Neuronal stem cell (in vitro differentiated cells): ENCODE data around the gene FCGR3A.
"Not testable (repeated sequence)": the region's sequence is repeated elsewhere in the genome, so short reads cannot be mapped to it uniquely, and the experiment has no call there.

ENCODE experiments used
- DNase-seq: peaks from one replicate; pipeline ENCODE4 v3.0.0-alpha.2; 2013; ENCODE audit warnings: low spot score
- H2AFZ ChIP-seq: one replicate; pipeline ENCODE4 v1.6.1; 2013; ENCODE audit warnings: mild to moderate bottlenecking, low read length, inconsistent platforms
- H2AK5ac ChIP-seq: 2 replicates; pipeline ENCODE4 v1.6.1; 2013; ENCODE audit warnings: low read depth, mild to moderate bottlenecking, inconsistent platforms, low read length, moderate library complexity, mixed read lengths
- H2BK120ac ChIP-seq: 2 replicates; pipeline ENCODE4 v1.6.1; 2013; ENCODE audit warnings: low read depth, mild to moderate bottlenecking, inconsistent platforms, low read length, moderate library complexity, mixed read lengths
- H2BK12ac ChIP-seq: one replicate; pipeline ENCODE4 v1.6.1; 2013; ENCODE audit warnings: low read length, inconsistent platforms
- H2BK15ac ChIP-seq: 2 replicates; pipeline ENCODE4 v1.6.1; 2013; ENCODE audit warnings: mild to moderate bottlenecking, low read length, inconsistent platforms, mixed read lengths
- H2BK5ac ChIP-seq: one replicate; pipeline ENCODE4 v1.6.1; 2013; ENCODE audit warnings: inconsistent platforms, mild to moderate bottlenecking, low read length, moderate library complexity
- H3K14ac ChIP-seq: one replicate; pipeline ENCODE4 v1.6.1; 2013; ENCODE audit warnings: low read length, inconsistent platforms
- H3K18ac ChIP-seq: 2 replicates; pipeline ENCODE4 v1.6.1; 2013; ENCODE audit warnings: low read length, inconsistent platforms
- H3K23ac ChIP-seq: 2 replicates; pipeline ENCODE4 v1.6.1; 2013; ENCODE audit warnings: low read depth, mild to moderate bottlenecking, mixed read lengths, low read length, inconsistent platforms; ENCODE audit not compliant: poor library complexity
- H3K27ac ChIP-seq: replicated peaks from 3 replicates; pipeline ENCODE4 v1.5.1; 2013; ENCODE audit warnings: low read length, inconsistent platforms
- H3K27me3 ChIP-seq, 3 experiments: 2 replicates each; pipeline ENCODE4 v1.6.1; 2013; ENCODE audit warnings: low read length in 3 of 3, mild to moderate bottlenecking in 2 of 3, inconsistent platforms in 1 of 3, low read depth in 1 of 3, mixed read lengths in 1 of 3, moderate library complexity in 1 of 3; ENCODE audit not compliant: control insufficient read depth in 3 of 3, insufficient read depth in 3 of 3
- H3K36me3 ChIP-seq, 2 donors: replicated peaks in 1 of 2; 2 replicates each; pipeline ENCODE4 v1.6.1; 2013; ENCODE audit warnings: low read length in 2 of 2; ENCODE audit not compliant: control insufficient read depth in 2 of 2, insufficient read depth in 2 of 2
- H3K4ac ChIP-seq: 2 replicates; pipeline ENCODE4 v1.6.1; 2013; ENCODE audit warnings: inconsistent platforms, mild to moderate bottlenecking, low read length, moderate library complexity
- H3K4me1 ChIP-seq, 2 donors: 1 replicate in 1 of 2; 2 replicates in 1 of 2; pipeline ENCODE4 v1.6.1; 2013; ENCODE audit warnings: low read length in 2 of 2, low read depth in 1 of 2; ENCODE audit not compliant: control insufficient read depth in 2 of 2, insufficient read depth in 1 of 2
- H3K4me2 ChIP-seq: one replicate; pipeline ENCODE4 v1.6.1; 2013; ENCODE audit warnings: mild to moderate bottlenecking, low read length, inconsistent platforms; ENCODE audit not compliant: insufficient read depth, poor library complexity, severe bottlenecking
- H3K4me3 ChIP-seq, 2 donors: 2 replicates each; pipeline ENCODE4 v1.5.1; 2013; ENCODE audit warnings: low read length in 2 of 2, mild to moderate bottlenecking in 2 of 2, inconsistent platforms in 1 of 2, moderate library complexity in 1 of 2
- H3K79me1 ChIP-seq: one replicate; pipeline ENCODE4 v1.6.1; 2013; ENCODE audit warnings: low read depth, mild to moderate bottlenecking, inconsistent platforms, low read length, moderate library complexity
- H3K9ac ChIP-seq: one replicate; pipeline ENCODE4 v1.6.1; 2013; ENCODE audit warnings: mild to moderate bottlenecking, low read depth, low read length, inconsistent platforms; ENCODE audit not compliant: poor library complexity
- H3K9me3 ChIP-seq, 2 donors: replicated peaks in 1 of 2; 2 replicates each; pipeline versions ENCODE3 to v1.6.1; 2013; ENCODE audit warnings: low read length in 2 of 2, mild to moderate bottlenecking in 2 of 2, inconsistent platforms in 1 of 2, low read depth in 1 of 2, mixed read lengths in 1 of 2, moderate library complexity in 1 of 2; ENCODE audit not compliant: control insufficient read depth in 2 of 2, insufficient read depth in 1 of 2
- H4K8ac ChIP-seq: one replicate; pipeline ENCODE4 v1.6.1; 2013; ENCODE audit warnings: low read depth, mild to moderate bottlenecking, inconsistent platforms, low read length, moderate library complexity
- H4K91ac ChIP-seq: one replicate; pipeline ENCODE4 v1.6.1; 2013; ENCODE audit warnings: low read length, low read depth, mild to moderate bottlenecking, inconsistent platforms; ENCODE audit not compliant: poor library complexity
- WGBS, 2 donors: extraction: QIAGEN DNeasy Blood & Tissue Kit; methylation state at CpG; one replicate each; pipeline ENCODE4 v1.1.7; 2013; ENCODE audit warnings: missing lambda C conversion rate in 2 of 2, mixed read lengths in 1 of 2; ENCODE audit not compliant: insufficient read length in 2 of 2, insufficient replicate concordance in 1 of 2; ENCODE audit errors: extremely low coverage in 2 of 2; 5-methylcytosine and 5-hydroxymethylcytosine counted together

The FCGR3A gene

DNA sequence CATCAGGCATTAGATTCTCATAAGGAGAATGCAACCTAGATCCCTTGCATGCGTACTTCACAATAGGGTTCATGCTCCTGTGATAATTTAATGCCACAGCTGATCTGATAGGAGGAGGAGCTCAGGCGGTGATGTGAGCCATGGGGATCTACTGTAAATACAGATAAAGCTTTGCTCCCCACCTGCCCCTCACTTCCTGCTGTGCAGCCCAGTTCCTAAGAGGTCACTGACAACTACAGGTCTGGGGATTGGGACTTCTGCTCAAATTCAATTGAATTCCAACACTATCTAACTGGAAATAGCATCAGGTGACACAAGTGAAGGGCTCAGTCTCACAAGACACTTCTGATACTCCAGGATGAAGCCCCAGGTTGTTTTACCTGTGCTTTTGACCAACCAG, 7.4 kb upstream of the FCGR3A start:
- not testable (repeated sequence) for H3K4ac ChIP-seq, H3K27me3 ChIP-seq, H3K23ac ChIP-seq, H3K4me3 ChIP-seq, H3K4me2 ChIP-seq, H3K14ac ChIP-seq, H3K27ac ChIP-seq, H3K36me3 ChIP-seq, H4K91ac ChIP-seq, H2AK5ac ChIP-seq, H4K8ac ChIP-seq, H2BK120ac ChIP-seq, H3K18ac ChIP-seq, H2AFZ ChIP-seq, H2BK12ac ChIP-seq, H2BK15ac ChIP-seq, H3K4me1 ChIP-seq, H2BK5ac ChIP-seq, H3K9ac ChIP-seq, DNase-seq, H3K79me1 ChIP-seq, H3K9me3 ChIP-seq
- no CpG with 5 or more reads among the region's 2 CpGs for WGBS, 2 donors

DNA sequence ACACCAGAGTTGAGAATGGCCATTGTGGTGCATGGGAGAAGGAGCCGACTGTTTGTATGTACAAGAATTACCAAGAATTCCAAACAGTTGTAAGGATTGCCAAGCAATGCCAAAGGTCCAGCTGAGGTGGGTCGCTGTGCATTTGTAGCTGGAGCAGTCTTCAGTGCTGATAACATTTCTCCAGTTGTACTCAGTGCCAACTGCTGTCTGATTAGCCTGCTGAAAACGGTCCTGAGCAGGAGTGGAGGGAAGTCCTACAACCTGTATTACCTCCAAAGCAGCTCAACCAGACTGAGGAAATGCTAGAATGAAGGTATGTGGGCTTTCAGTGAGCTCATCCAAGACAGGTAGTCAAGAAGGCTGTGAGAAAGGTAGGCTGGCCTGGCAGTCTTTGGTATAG, 6.5 kb upstream of the FCGR3A start:
- not testable (repeated sequence) for H2BK5ac ChIP-seq, H3K27ac ChIP-seq, H3K27me3 ChIP-seq, H3K36me3 ChIP-seq, H2BK15ac ChIP-seq, H3K14ac ChIP-seq, H4K8ac ChIP-seq, H3K9me3 ChIP-seq, H3K4me1 ChIP-seq, H3K4me2 ChIP-seq, H2AFZ ChIP-seq, H3K79me1 ChIP-seq, H3K4me3 ChIP-seq, H2BK120ac ChIP-seq, H3K23ac ChIP-seq, H3K18ac ChIP-seq, H2BK12ac ChIP-seq, H3K4ac ChIP-seq, H3K9ac ChIP-seq, DNase-seq, H2AK5ac ChIP-seq, H4K91ac ChIP-seq
- WGBS, 2 donors: no CpG with 5 or more reads among the region's 3 CpGs

DNA sequence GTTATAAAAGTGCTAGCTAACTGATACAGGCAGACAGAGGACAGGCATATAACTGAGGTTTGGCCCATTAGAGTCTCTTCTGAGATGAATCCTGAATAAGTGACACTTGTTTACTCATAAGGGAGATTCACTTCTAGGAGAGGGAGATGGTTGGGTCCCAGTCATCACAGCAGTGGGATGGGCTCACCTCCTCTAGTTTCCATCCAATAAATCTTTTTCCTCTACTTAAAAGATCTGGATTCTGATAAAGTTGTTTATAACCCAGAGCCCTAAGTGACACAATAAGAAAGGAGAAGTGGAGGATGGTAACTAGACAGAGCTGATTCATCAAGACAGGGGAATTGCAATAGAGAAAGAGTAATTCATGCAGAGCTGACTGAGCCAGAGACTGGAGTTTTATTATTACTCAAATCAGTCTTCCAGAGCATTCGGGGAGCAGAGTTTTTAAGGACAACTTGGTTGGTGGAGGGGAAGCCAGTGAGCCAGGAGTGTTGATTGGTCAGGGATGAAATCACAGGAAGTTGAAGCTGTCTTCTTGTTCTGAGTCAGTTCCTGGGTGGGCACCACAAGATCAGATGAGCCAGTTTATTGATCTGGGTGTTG, 5.3 kb upstream of the FCGR3A start:
- H4K91ac ChIP-seq, H3K9ac ChIP-seq, H2BK120ac ChIP-seq, DNase-seq, H3K9me3 ChIP-seq, H3K36me3 ChIP-seq, H3K79me1 ChIP-seq, H2BK15ac ChIP-seq, H3K4me3 ChIP-seq, H2BK12ac ChIP-seq, H2AFZ ChIP-seq, H3K14ac ChIP-seq, H3K4me2 ChIP-seq, H4K8ac ChIP-seq, H3K18ac ChIP-seq, H3K27me3 ChIP-seq, H3K23ac ChIP-seq, H3K4me1 ChIP-seq, H3K4ac ChIP-seq, H3K27ac ChIP-seq, H2AK5ac ChIP-seq, H2BK5ac ChIP-seq: not testable (repeated sequence)
- no CpG with 5 or more reads among the region's 1 CpG for WGBS, 2 donors

DNA sequence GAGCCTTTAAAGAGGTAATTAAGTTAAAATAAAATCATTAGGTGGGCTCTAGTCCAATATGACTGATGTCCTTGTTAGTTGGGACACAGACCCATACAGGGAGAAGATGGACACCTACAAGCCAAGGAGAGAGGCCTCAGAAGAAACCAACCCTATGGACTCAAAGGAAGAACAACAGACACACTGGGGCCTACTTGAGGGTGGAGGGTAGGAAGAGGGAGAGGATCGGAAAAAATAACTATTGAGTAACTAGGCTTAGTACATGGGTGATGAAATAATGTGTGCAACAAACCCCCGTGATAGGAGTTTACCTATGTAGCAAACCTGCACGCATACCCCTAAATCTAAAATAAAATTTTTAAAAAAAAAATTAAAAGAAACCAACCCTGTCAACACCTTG, 4.7 kb upstream of the FCGR3A start:
- H3K4me2 ChIP-seq, H3K4ac ChIP-seq, H2BK5ac ChIP-seq, H3K36me3 ChIP-seq, H3K27ac ChIP-seq, H4K8ac ChIP-seq, H3K23ac ChIP-seq, H3K79me1 ChIP-seq, H2AFZ ChIP-seq, H3K9me3 ChIP-seq, H4K91ac ChIP-seq, H3K18ac ChIP-seq, H3K9ac ChIP-seq, H3K4me1 ChIP-seq, H2BK15ac ChIP-seq, H2BK120ac ChIP-seq, H2AK5ac ChIP-seq, H2BK12ac ChIP-seq, H3K14ac ChIP-seq, DNase-seq, H3K27me3 ChIP-seq, H3K4me3 ChIP-seq: not testable (repeated sequence)
- no CpG with 5 or more reads among the region's 3 CpGs for WGBS, 2 donors
